ENCODE measurements around the gene GAGE12F.
"Not testable (repeated sequence)": the region's sequence is repeated elsewhere in the genome, so short reads cannot be mapped to it uniquely, and the experiment has no call there.

DNA sequence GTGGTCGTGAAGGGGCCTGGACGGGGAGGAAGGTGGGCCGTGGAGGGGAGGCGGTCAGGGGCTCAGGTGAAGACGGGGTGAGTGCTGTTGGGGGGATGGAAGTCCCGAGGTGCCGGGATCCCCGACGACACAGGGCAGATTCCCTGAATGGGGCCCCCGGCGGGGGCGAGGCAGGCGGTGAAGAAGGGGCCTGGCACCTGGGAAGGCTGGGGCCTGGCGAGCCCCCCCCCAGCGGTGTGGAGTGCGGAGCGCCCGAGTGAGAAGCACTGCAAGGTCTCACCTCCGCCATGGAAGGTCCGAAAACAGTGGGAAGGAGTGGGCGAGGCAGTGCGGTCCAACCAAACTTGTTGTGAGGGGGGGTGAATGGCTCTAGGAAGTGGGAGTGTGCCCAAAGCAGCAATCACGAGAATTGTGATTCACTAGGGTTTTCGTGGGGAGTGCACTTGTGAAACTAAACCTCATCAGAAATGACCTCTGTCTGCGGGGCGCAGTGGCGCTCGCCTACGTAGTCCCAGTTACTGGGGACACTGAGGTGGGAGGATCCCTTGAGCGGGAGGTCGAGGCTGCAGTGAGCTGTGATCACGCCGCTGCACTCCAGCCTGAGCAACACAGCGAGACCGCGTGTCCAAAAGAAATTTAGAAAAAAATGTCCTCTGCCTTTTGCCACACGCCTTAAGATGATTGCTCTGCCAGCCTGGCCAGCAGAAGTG is 29.3 kb downstream of the GAGE12F start:
- TF ChIP-seq, protein P1, sequence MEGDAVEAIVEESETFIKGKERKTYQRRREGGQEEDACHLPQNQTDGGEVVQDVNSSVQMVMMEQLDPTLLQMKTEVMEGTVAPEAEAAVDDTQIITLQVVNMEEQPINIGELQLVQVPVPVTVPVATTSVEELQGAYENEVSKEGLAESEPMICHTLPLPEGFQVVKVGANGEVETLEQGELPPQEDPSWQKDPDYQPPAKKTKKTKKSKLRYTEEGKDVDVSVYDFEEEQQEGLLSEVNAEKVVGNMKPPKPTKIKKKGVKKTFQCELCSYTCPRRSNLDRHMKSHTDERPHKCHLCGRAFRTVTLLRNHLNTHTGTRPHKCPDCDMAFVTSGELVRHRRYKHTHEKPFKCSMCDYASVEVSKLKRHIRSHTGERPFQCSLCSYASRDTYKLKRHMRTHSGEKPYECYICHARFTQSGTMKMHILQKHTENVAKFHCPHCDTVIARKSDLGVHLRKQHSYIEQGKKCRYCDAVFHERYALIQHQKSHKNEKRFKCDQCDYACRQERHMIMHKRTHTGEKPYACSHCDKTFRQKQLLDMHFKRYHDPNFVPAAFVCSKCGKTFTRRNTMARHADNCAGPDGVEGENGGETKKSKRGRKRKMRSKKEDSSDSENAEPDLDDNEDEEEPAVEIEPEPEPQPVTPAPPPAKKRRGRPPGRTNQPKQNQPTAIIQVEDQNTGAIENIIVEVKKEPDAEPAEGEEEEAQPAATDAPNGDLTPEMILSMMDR (IDR thresholded peaks at IDR 0.05): not testable (repeated sequence)
- not testable (repeated sequence) for TF ChIP-seq POLR2A (IDR thresholded peaks at IDR 0.05)
